Lung (tissue), 12 donors: ENCODE measurements around the gene AGMO. TPM values are rescaled to one million over a fixed set of nuclear protein-coding genes. Genes with fewer than 3 reads are reported as not detected.
A peak's percentile ranks its signal among the peaks of the same experiment; 100 is the strongest.

Experiments used
- ATAC-seq: fragments of 200-7000 bp; cut with Tn5 transposase; one replicate; pipeline ENCODE4 v1.9.1; 2020; ENCODE audit warnings: moderate number of reproducible peaks; ENCODE audit not compliant: insufficient read depth, low FRiP score
- DNase-seq, 3 donors: peaks; one replicate each; pipeline ENCODE4 v3.0.0-alpha.2; 2013 to 2017
- H3K27ac ChIP-seq, 2 donors: one replicate each; pipeline ENCODE4 v1.5.1; 2013; ENCODE audit warnings: mild to moderate bottlenecking in 2 of 2, moderate library complexity in 2 of 2, control low read depth in 1 of 2, inconsistent platforms in 1 of 2, low read depth in 1 of 2, low read length in 1 of 2
- H3K27me3 ChIP-seq, 3 donors: one replicate each; pipeline ENCODE4 v1.5.1; 2013; ENCODE audit warnings: low read length in 2 of 3; ENCODE audit not compliant: control insufficient read depth in 3 of 3, insufficient read depth in 3 of 3
- H3K36me3 ChIP-seq, 4 donors: one replicate each; pipeline ENCODE4 v1.5.1; 2013; ENCODE audit warnings: low read length in 4 of 4, mild to moderate bottlenecking in 1 of 4, moderate library complexity in 1 of 4; ENCODE audit not compliant: control insufficient read depth in 4 of 4, insufficient read depth in 4 of 4
- H3K4me1 ChIP-seq, 5 donors: one replicate each; pipeline ENCODE4 v1.5.1; 2013; ENCODE audit warnings: low read length in 5 of 5, mild to moderate bottlenecking in 2 of 5, moderate library complexity in 1 of 5; ENCODE audit not compliant: control insufficient read depth in 5 of 5, insufficient read depth in 5 of 5
- H3K4me3 ChIP-seq: one replicate; pipeline ENCODE4 v1.5.1; 2013; ENCODE audit warnings: mild to moderate bottlenecking, control low read depth, moderate library complexity
- H3K9ac ChIP-seq, 2 donors: one replicate each; pipeline ENCODE4 v1.5.1; 2013; ENCODE audit warnings: low read length in 2 of 2, control low read depth in 1 of 2; ENCODE audit not compliant: insufficient read depth in 1 of 2
- H3K9me3 ChIP-seq, 4 donors: one replicate each; pipeline ENCODE4 v1.5.1; 2013; ENCODE audit warnings: low read length in 3 of 4, mild to moderate bottlenecking in 1 of 4, moderate library complexity in 1 of 4; ENCODE audit not compliant: control insufficient read depth in 4 of 4, insufficient read depth in 3 of 4
- WGBS, 2 donors: extraction: QIAGEN DNeasy Blood & Tissue Kit; methylation state at CpG; one replicate each; pipeline ENCODE4 v1.1.7; 2013; 5-methylcytosine and 5-hydroxymethylcytosine counted together
- polyA plus RNA-seq, 2 donors: library from polyadenylated mRNA; stranded (reverse); fragments of 200-250 nt; gene quantifications; one replicate each; pipeline ENCODE4 v1.2.1, GENCODE V29; 2013
- total RNA-seq, 2 donors: library from RNA; depleted of rRNA in 1 of 2; stranded (reverse); fragments of >200 nt in 1 of 2; gene quantifications; one replicate each; pipeline ENCODE4 v1.2.1, GENCODE V29; 2014 to 2021
- TF ChIP-seq, protein P1 (sequence below): IDR thresholded peaks from 2 replicates; pipeline ENCODE4 v1.5.1; 2012; ENCODE audit warnings: mild to moderate bottlenecking; ENCODE audit errors: control extremely low read depth, extremely low read depth
- donor health status: control.
- donor health status: control.
- donor health status: Bipolar disorder and iron deficiency.
- donor health status: healthy.
- donor health status: DM: yes; HTN: yes; CAD: no.

Gene AGMO
- total and polyA plus RNA-seq, 4 donors: 0.03 to 0.74 (median 0.11) TPM

DNA sequence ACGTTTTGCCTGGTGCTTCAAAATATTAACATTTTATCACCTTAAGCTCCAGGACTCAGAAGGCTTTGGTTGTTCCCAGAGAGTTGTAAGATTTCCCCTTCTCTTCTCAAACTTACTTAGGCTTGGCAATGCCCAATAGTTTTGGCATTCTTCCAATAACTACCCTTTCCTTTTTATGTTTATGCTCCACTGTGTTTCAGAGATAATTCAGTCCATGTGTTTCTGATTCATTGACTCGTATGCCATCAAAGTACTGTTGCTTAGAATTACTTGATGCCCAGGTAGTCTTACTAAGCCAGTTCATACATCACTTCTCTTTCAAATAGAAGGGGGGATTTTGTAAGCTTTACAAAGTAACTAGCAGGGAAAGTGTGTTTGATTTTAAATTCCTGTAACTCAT is 66.6 kb downstream of the AGMO start:
- DNase-seq (peak in 2 of 3 donors; percentile 19 to 38), ATAC-seq (no peak)
- Histone ChIP-seq H3K9me3 (no peaks in the 10 kb centered on the region), H3K9ac (no peak overlapping the region), H3K27ac (no peak overlapping the region), H3K27me3 (no peaks in the 10 kb centered on the region), H3K36me3 (no peaks in the 10 kb centered on the region), H3K4me1 (peaks cover 0 to 32% (median 0%) of the 10 kb centered on the region in 5 donors), H3K4me3 (no peak overlapping the region)
- TF ChIP-seq, protein P1, sequence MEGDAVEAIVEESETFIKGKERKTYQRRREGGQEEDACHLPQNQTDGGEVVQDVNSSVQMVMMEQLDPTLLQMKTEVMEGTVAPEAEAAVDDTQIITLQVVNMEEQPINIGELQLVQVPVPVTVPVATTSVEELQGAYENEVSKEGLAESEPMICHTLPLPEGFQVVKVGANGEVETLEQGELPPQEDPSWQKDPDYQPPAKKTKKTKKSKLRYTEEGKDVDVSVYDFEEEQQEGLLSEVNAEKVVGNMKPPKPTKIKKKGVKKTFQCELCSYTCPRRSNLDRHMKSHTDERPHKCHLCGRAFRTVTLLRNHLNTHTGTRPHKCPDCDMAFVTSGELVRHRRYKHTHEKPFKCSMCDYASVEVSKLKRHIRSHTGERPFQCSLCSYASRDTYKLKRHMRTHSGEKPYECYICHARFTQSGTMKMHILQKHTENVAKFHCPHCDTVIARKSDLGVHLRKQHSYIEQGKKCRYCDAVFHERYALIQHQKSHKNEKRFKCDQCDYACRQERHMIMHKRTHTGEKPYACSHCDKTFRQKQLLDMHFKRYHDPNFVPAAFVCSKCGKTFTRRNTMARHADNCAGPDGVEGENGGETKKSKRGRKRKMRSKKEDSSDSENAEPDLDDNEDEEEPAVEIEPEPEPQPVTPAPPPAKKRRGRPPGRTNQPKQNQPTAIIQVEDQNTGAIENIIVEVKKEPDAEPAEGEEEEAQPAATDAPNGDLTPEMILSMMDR: no peak
- WGBS, 2 donors: 47 to 64% methylated on average over 2 of the region's 2 CpGs

DNA sequence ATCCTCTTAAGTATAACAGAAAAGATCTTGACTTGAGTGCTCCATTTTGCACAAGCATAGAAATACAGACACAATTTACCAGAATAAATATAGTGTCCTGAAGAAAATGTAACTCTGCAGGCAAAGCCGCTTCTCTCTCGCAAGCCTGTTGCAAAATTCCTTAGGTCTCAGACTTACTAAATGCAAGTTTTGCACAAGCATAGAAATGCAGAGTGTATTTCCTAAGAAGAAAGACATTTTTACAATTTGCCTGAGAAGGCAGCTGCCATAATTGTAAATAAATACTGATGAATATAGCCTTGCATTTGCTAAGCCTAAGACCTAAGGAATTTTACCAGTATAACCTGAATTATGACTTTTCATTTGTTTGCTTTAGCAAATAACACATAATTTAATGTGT is 67.1 kb downstream of the AGMO start:
- no peaks in the 10 kb centered on the region for H3K36me3 ChIP-seq
- 62 to 75% methylated on average over 2 of the region's 2 CpGs for WGBS, 2 donors
- H3K4me1 ChIP-seq: peaks cover 0 to 36% (median 0%) of the 10 kb centered on the region in 5 donors

DNA sequence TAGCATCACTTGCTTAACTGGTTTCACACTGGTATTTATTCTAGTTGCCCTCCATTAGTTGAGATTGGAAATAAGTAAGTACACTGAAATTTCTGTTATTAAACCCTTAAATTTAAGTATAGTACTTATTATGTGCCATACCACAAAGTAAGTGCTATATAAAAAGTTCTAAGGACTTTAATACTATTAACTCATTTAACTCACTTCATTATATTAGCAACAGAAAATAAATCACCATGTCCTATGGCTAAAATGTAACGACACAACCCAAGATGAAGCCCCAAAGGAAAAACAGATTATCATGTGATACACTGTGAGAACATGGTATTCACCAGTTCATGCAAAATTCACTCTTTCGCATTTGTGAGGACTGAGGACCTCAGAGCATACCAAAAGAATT is 70.5 kb downstream of the AGMO start:
- TF ChIP-seq, protein P1: no peak
- no peaks in the 10 kb centered on the region for H3K9me3 ChIP-seq
- no peaks in the 10 kb centered on the region for H3K27me3 ChIP-seq
- ATAC-seq: no peak
- no peak overlapping the region for H3K27ac ChIP-seq
- 89 to 90% methylated on average over 2 of the region's 2 CpGs for WGBS, 2 donors
- H3K4me3 ChIP-seq: no peak overlapping the region
- H3K36me3 ChIP-seq: no peaks in the 10 kb centered on the region
- peak in 2 of 3 donors; percentile 86 to 87 for DNase-seq
- H3K4me1 ChIP-seq: peaks cover 0 to 48% (median 3%) of the 10 kb centered on the region in 5 donors
- no peak overlapping the region for H3K9ac ChIP-seq

More for the DNA sequence above, 67.1 kb downstream of the AGMO start:
- ATAC-seq (no peak), DNase-seq (peak in 2 of 3 donors; percentile 53 to 63)
- TF ChIP-seq, protein P1: no peak
- H3K27ac ChIP-seq: no peak overlapping the region
- H3K27me3 ChIP-seq: no peaks in the 10 kb centered on the region
- H3K4me3 ChIP-seq: no peak overlapping the region
- H3K9ac ChIP-seq: no peak overlapping the region
- no peaks in the 10 kb centered on the region for H3K9me3 ChIP-seq

DNA sequence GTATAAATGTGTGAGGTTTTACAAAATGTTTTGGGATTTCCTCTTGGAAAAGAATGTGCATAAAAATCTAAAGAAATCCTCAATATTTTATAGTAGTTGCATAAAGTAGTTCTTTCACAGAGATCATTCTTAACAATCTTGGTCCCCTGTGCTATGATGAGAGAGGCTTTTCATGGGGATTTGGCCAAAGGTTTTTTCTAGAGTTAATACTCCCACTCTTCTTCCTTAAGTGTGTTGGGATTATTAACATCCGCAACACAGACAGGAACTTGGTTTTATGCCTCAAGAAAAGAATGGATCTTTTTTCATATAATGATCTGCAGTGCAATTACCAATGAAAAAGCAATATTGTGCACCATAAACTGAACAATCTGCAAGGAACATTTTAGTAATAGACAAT is 71.5 kb downstream of the AGMO start:
- ATAC-seq: no peak
- 87 to 93% methylated on average over 1 of the region's 1 CpG for WGBS, 2 donors
- DNase-seq: peak in 2 of 3 donors; percentile 40 to 67

More for the DNA sequence above, 71.5 kb downstream of the AGMO start:
- Histone ChIP-seq H3K9me3 (no peaks in the 10 kb centered on the region), H3K4me1 (peaks cover 0 to 45% (median 3%) of the 10 kb centered on the region in 5 donors), H3K27me3 (no peaks in the 10 kb centered on the region), H3K4me3 (no peak overlapping the region), H3K27ac (no peak overlapping the region), H3K36me3 (no peaks in the 10 kb centered on the region), H3K9ac (no peak overlapping the region)
- TF ChIP-seq, protein P1: no peak
